Smooth muscle cell (in vitro differentiated cells): ENCODE data around the gene MPZL2. TPM values are rescaled to one million over a fixed set of nuclear protein-coding genes. Genes with fewer than 3 reads are reported as not detected.

Experiments used
- DNase-seq: peaks from one replicate; lab custom pipeline; 2025; ENCODE audit not compliant: unreplicated experiment; lab: John Stamatoyannopoulos, UW
- H2AFZ ChIP-seq: fragments of 200-600 bp; sonication (generic); 2 replicates; pipeline ENCODE4 v1.6.0; 2016; ENCODE audit warnings: antibody characterized with exemption, low read depth, mild to moderate bottlenecking
- H3F3A ChIP-seq: fragments of 200-600 bp; sonication (generic); 2 replicates; pipeline ENCODE4 v1.6.0; 2017; ENCODE audit warnings: antibody characterized with exemption, low read depth
- H3K27ac ChIP-seq: fragments of 200-600 bp; sonication (generic); 2 replicates; pipeline ENCODE4 v1.5.1; 2016; ENCODE audit warnings: low read depth, mild to moderate bottlenecking
- H3K27me3 ChIP-seq: fragments of 200-600 bp; sonication (generic); 2 replicates; pipeline ENCODE4 v1.6.1; 2016; ENCODE audit warnings: low read depth, mild to moderate bottlenecking
- H3K36me3 ChIP-seq: fragments of 200-600 bp; sonication (generic); 2 replicates; pipeline ENCODE4 v1.5.1; 2016; ENCODE audit warnings: low read depth
- H3K4me1 ChIP-seq: fragments of 200-600 bp; sonication (generic); 2 replicates; pipeline ENCODE4 v1.5.1; 2016; ENCODE audit warnings: low read depth
- H3K4me2 ChIP-seq: fragments of 200-600 bp; sonication (generic); 2 replicates; pipeline ENCODE4 v1.6.0; 2016; ENCODE audit warnings: mild to moderate bottlenecking
- H3K4me3 ChIP-seq: fragments of 200-600 bp; sonication (generic); 2 replicates; pipeline ENCODE4 v1.5.1; 2016; ENCODE audit warnings: mild to moderate bottlenecking
- H3K79me2 ChIP-seq: fragments of 200-600 bp; sonication (generic); 2 replicates; pipeline ENCODE4 v1.6.0; 2016; ENCODE audit warnings: low read depth, mild to moderate bottlenecking
- H3K9ac ChIP-seq: fragments of 200-600 bp; sonication (generic); 2 replicates; pipeline ENCODE4 v1.6.0; 2016; ENCODE audit warnings: low read depth
- H3K9me3 ChIP-seq: fragments of 200-600 bp; sonication (generic); replicated peaks from 2 replicates; pipeline ENCODE4 v1.5.1; 2016; ENCODE audit warnings: low read depth
- H4K20me1 ChIP-seq: fragments of 200-600 bp; sonication (generic); 2 replicates; pipeline ENCODE4 v1.6.0; 2016; ENCODE audit warnings: low read depth
- WGBS: methylation state at CpG from one replicate; pipeline ENCODE4 v1.1.7; 2016; ENCODE audit warnings: low lambda C conversion rate; 5-methylcytosine and 5-hydroxymethylcytosine counted together
- polyA plus RNA-seq: library from polyadenylated mRNA; unstranded; fragments of >200 nt; fragmentation: Nextera tagmentation; extraction: Ambion mirVana; gene quantifications from 2 replicates; pipeline ENCODE4 v1.2.1, GENCODE V29; 2016
- total RNA-seq: library from RNA; depleted of rRNA; stranded (reverse); fragments of >200 nt; gene quantifications from 2 replicates; pipeline ENCODE4 v1.2.3, GENCODE V29; 2014
- TF ChIP-seq, protein P1 (sequence below): fragments of 200-600 bp; sonication (generic); IDR thresholded peaks from 2 replicates; pipeline ENCODE4 v1.5.1; 2017; ENCODE audit warnings: borderline replicate concordance, mild to moderate bottlenecking, antibody characterized with exemption; ENCODE audit not compliant: insufficient read depth, poor library complexity, severe bottlenecking

Gene MPZL2
- total and polyA plus RNA-seq, 2 experiments from 2014 or later = 5.5 to 53.9 TPM

DNA sequence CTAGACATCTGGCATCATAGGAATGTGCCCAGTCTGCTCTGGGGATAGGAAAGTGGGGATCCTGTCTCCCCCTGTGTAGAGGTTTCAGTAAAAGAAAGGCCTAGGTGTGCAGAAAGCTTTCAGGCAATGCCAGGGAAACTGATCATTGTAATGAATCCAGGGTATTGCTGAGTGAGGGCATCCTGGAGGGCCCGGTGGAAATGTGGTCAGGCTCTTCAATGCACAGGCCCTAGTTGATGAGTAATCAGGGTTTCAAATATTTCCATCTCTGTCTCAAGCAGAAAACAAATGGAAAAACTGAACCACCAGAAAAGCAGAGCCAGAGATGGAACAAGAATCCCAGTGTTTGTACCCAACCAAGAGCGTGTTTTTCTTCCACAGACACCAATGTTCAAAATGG, 42.5 kb upstream of the MPZL2 start:
- TF ChIP-seq, protein P1, sequence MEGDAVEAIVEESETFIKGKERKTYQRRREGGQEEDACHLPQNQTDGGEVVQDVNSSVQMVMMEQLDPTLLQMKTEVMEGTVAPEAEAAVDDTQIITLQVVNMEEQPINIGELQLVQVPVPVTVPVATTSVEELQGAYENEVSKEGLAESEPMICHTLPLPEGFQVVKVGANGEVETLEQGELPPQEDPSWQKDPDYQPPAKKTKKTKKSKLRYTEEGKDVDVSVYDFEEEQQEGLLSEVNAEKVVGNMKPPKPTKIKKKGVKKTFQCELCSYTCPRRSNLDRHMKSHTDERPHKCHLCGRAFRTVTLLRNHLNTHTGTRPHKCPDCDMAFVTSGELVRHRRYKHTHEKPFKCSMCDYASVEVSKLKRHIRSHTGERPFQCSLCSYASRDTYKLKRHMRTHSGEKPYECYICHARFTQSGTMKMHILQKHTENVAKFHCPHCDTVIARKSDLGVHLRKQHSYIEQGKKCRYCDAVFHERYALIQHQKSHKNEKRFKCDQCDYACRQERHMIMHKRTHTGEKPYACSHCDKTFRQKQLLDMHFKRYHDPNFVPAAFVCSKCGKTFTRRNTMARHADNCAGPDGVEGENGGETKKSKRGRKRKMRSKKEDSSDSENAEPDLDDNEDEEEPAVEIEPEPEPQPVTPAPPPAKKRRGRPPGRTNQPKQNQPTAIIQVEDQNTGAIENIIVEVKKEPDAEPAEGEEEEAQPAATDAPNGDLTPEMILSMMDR = no peak
- Histone ChIP-seq H3K27ac (no peak overlapping the region), H3K9ac (no peak overlapping the region), H2AFZ (no peak overlapping the region), H3F3A (no peaks in the 10 kb centered on the region), H3K36me3 (no peaks in the 10 kb centered on the region), H4K20me1 (no peaks in the 10 kb centered on the region), H3K79me2 (no peaks in the 10 kb centered on the region), H3K4me3 (no peak overlapping the region), H3K4me2 (no peak overlapping the region), H3K27me3 (peaks cover 23% of the 10 kb centered on the region), H3K4me1 (no peaks in the 10 kb centered on the region), H3K9me3 (no peaks in the 10 kb centered on the region)
- 50% methylated on average over 2 of the region's 2 CpGs for WGBS
- no peak for DNase-seq

DNA sequence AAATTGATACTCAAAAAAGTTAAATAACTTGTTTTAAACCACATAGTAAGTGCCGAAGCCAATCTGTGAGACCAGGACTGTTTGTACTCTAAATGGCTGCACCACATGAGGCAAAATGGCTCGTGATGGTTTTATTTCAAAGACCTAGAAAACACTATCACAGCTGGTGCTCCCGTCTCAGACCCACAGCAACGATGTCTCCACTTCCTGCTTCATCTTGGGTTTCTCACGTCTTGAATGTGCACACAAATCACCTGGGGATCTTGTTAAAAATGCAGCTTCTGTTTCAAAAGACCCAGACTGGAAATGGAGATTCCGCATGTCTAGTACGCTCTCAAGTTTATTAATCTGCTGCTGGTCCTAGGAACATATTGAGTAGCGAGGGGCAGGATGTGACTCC, 41.6 kb upstream of the MPZL2 start:
- Histone ChIP-seq H3K27ac (no peak overlapping the region), H3K9me3 (no peaks in the 10 kb centered on the region), H2AFZ (no peak overlapping the region), H3F3A (no peaks in the 10 kb centered on the region), H3K9ac (no peak overlapping the region), H3K4me3 (no peak overlapping the region), H4K20me1 (no peaks in the 10 kb centered on the region), H3K36me3 (no peaks in the 10 kb centered on the region), H3K27me3 (peaks cover 31% of the 10 kb centered on the region), H3K4me1 (no peaks in the 10 kb centered on the region), H3K4me2 (no peak overlapping the region), H3K79me2 (no peaks in the 10 kb centered on the region)
- TF ChIP-seq, protein P1 = no peak
- WGBS = 86% methylated on average over 8 of the region's 8 CpGs
- no peak for DNase-seq

DNA sequence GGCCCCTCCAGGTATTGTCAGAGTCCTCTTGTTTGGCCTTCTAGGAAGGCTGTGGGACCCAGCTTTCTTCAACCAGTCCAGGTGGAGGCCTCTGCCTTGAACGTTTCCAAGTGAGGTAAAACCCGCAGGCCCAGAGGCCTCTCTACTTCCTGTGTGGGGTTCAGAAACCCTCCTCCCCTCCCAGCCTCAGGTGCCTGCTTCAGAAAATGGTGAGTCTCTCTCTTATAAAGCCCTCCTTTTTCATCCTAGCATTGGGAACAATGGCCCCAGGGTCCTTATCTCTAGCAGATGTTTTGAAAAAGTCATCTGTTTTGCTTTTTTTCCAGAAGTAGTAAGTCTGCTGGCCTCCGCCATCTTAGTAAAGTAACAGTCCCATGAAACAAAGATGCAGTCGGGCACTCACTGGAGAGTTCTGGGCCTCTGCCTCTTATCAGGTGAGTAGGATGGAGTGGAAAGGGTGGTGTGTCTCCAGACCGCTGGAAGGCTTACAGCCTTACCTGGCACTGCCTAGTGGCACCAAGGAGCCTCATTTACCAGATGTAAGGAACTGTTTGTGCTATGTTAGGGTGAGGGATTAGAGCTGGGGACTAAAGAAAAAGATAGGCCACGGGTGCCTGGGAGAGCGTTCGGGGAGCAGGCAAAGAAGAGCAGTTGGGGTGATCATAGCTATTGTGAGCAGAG, 40.6 kb upstream of the MPZL2 start, which contains the start of gene CD3E:
Gene CD3E, plus strand, starts transcription at position 163 of the 681 bp plus-strand sequence. Its CDS starts 223 bp downstream, at position 386.
- WGBS = 90% methylated on average over 8 of the region's 8 CpGs

More for the DNA sequence above, 40.6 kb upstream of the MPZL2 start, which contains the start of gene CD3E:
- no peaks in the 10 kb centered on the region for H3K9me3 ChIP-seq
- TF ChIP-seq, protein P1 = no peak
- no peak within 1 kb of the TSS for H3K4me2 ChIP-seq
- no peak within 1 kb of the TSS for H3K4me3 ChIP-seq
- no peaks in the 10 kb centered on the region for H3K36me3 ChIP-seq
- H3K9ac ChIP-seq = no peak within 1 kb of the TSS
- no peaks in the 10 kb centered on the region for H3F3A ChIP-seq
- H4K20me1 ChIP-seq = no peaks in the 10 kb centered on the region
- H3K79me2 ChIP-seq = no peaks in the 10 kb centered on the region
- H3K27me3 ChIP-seq = peaks cover 41% of the 10 kb centered on the region
- H2AFZ ChIP-seq = no peak within 1 kb of the TSS
- no peak for DNase-seq
- H3K27ac ChIP-seq = no peak within 1 kb of the TSS
- H3K4me1 ChIP-seq = no peaks in the 10 kb centered on the region
